Nephron progenitor cell (in vitro differentiated cells): ENCODE measurements around the gene GLMN.

Source experiments
- DNase-seq: peaks from one replicate; pipeline ENCODE4 v3.0.0; 2021
- H3K27ac Mint-ChIP-seq: 2 replicates; pipeline ENCODE4 v1.8.0; 2021; ENCODE audit warnings: mild to moderate bottlenecking, moderate library complexity, mixed read lengths
- H3K27me3 Mint-ChIP-seq: 2 replicates; pipeline ENCODE4 v1.8.0; 2021; ENCODE audit warnings: mild to moderate bottlenecking, low read depth, mixed read lengths; ENCODE audit not compliant: poor library complexity
- H3K36me3 Mint-ChIP-seq: 2 replicates; pipeline ENCODE4 v1.8.0; 2021; ENCODE audit warnings: low read depth, mixed read lengths
- H3K4me1 Mint-ChIP-seq: 2 replicates; pipeline ENCODE4 v1.8.0; 2021; ENCODE audit warnings: mixed read lengths
- H3K4me3 Mint-ChIP-seq: 2 replicates; pipeline ENCODE4 v1.8.0; 2021; ENCODE audit warnings: mild to moderate bottlenecking, moderate library complexity, mixed read lengths
- H3K9me3 Mint-ChIP-seq: 2 replicates; pipeline ENCODE4 v1.8.0; 2021; ENCODE audit warnings: mild to moderate bottlenecking, moderate library complexity, mixed read lengths
- CTCF ChIP-seq: fragments of 200-600 bp; sonication (generic); IDR thresholded peaks from 2 replicates; pipeline ENCODE4 v1.5.0; 2021; ENCODE audit warnings: antibody characterized with exemption

Gene GLMN

GRCh38 chr1:92244376-92244775 is 54.4 kb downstream of the GLMN start:
- no peak for DNase-seq
- no peak overlapping the region for H3K4me3 Mint-ChIP-seq
- H3K4me1 Mint-ChIP-seq, result no peaks in the 10 kb centered on the region
- TF ChIP-seq CTCF, result no peak
- no peaks in the 10 kb centered on the region for H3K27me3 Mint-ChIP-seq
- H3K27ac Mint-ChIP-seq, result no peak overlapping the region
- no peaks in the 10 kb centered on the region for H3K9me3 Mint-ChIP-seq
- H3K36me3 Mint-ChIP-seq, result peaks cover 12% of the 10 kb centered on the region

DNA sequence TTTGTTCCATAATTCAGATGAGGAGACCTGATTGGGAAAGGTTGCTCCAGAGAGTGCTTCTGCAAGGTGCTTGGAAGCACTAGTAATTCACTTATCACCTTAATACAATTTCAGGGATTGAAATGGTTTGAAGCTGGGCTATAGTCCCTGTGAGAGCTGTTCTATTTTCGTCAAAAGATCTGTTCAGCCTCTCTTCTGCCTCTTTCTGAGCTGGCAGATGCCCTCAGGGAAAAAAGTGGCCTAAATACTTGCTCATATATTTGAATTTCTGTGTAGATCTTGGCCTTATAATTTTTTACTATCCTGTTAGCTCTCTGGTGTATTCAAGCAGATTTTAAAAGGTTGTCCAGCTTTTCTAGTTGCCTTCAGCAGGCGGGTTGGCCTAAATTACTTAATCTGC is 58.8 kb downstream of the GLMN start:
- Mint-ChIP-seq H3K27me3 (no peaks in the 10 kb centered on the region), H3K9me3 (peaks cover 5% of the 10 kb centered on the region), H3K36me3 (no peaks in the 10 kb centered on the region), H3K4me1 (no peaks in the 10 kb centered on the region), H3K27ac (no peak overlapping the region), H3K4me3 (no peak overlapping the region)
- DNase-seq, result no peak
- TF ChIP-seq CTCF, result no peak

GRCh38 chr1:92230736-92231135 is 68.1 kb downstream of the GLMN start:
- Mint-ChIP-seq H3K9me3 (peaks cover 8% of the 10 kb centered on the region), H3K27ac (no peak overlapping the region), H3K27me3 (no peaks in the 10 kb centered on the region), H3K4me1 (no peaks in the 10 kb centered on the region), H3K36me3 (no peaks in the 10 kb centered on the region), H3K4me3 (no peak overlapping the region)
- TF ChIP-seq CTCF, result no peak
- DNase-seq, result no peak

DNA sequence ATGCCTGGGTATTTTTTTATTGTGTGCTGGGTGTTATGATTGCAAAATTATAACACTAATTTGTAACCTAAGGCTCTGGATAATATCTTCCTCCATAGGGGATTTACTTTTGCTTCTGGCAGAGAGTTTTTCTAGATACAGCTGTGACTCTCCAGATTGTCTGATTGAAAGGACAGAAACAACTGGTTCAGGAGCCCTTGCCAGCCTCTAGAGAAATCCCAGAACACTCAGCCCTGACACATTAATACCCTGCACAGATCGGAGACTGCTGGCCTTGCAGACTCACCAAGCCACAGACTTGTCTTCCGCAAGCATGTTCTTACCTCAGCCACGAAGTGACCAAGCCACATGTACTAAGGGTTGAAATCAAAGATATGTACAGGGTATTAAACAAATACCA is 70.4 kb downstream of the GLMN start:
- Mint-ChIP-seq H3K27ac (no peak overlapping the region), H3K36me3 (no peaks in the 10 kb centered on the region)

GRCh38 chr1:92219028-92219427 is 79.8 kb downstream of the GLMN start:
- H3K4me1 Mint-ChIP-seq, result no peaks in the 10 kb centered on the region
- no peak overlapping the region for H3K27ac Mint-ChIP-seq
- DNase-seq, result no peak
- no peak overlapping the region for H3K4me3 Mint-ChIP-seq
- no peaks in the 10 kb centered on the region for H3K36me3 Mint-ChIP-seq
- H3K9me3 Mint-ChIP-seq, result no peaks in the 10 kb centered on the region
- H3K27me3 Mint-ChIP-seq, result peaks cover 15% of the 10 kb centered on the region
- no peak for TF ChIP-seq CTCF

More for the DNA sequence above, 70.4 kb downstream of the GLMN start:
- DNase-seq, result no peak
- TF ChIP-seq CTCF, result no peak
- peaks cover 2% of the 10 kb centered on the region for H3K27me3 Mint-ChIP-seq
- no peak overlapping the region for H3K4me3 Mint-ChIP-seq
- no peaks in the 10 kb centered on the region for H3K4me1 Mint-ChIP-seq
- H3K9me3 Mint-ChIP-seq, result peaks cover 3% of the 10 kb centered on the region

- H3K27me3 Mint-ChIP-seq, result peaks cover 15% of the 10 kb centered on the region
- H3K9me3 Mint-ChIP-seq, result no peaks in the 10 kb centered on the region
- no peak overlapping the region for H3K4me3 Mint-ChIP-seq
- no peak for TF ChIP-seq CTCF
- no peaks in the 10 kb centered on the region for H3K36me3 Mint-ChIP-seq
- no peak for DNase-seq
- H3K27ac Mint-ChIP-seq, result no peak overlapping the region
- no peaks in the 10 kb centered on the region for H3K4me1 Mint-ChIP-seq
Measured at GRCh38 chr1:92218559-92218958, 80.2 kb downstream of the GLMN start.
